HepG2 (cell line): ENCODE results near the gene DDX28.

Source experiments
- CREM ChIP-seq, 2 experiments: sonication (generic) in 1 of 2; formaldehyde crosslinking in 1 of 2; IDR thresholded peaks; 2 replicates each; pipeline versions ENCODE4 v1.4.0 to v1.6.1; 2016 to 2020; ENCODE audit warnings: antibody characterized with exemption in 1 of 2, mild to moderate bottlenecking in 1 of 2, missing genetic modification reagents in 1 of 2
- FOXK2 ChIP-seq: fragments of 450-650 bp; IDR thresholded peaks from 2 replicates; pipeline ENCODE4 v1.6.1; 2016
- JUNB ChIP-seq: sonication (generic); formaldehyde crosslinking; IDR thresholded peaks from 2 replicates; pipeline ENCODE4 v1.8.0; 2022; ENCODE audit warnings: missing genetic modification reagents, mild to moderate bottlenecking, borderline replicate concordance
- NFYB ChIP-seq: sonication (generic); formaldehyde crosslinking; IDR thresholded peaks from 2 replicates; pipeline ENCODE4 v1.4.0; 2020; ENCODE audit warnings: missing genetic modification reagents
- POLR2A ChIP-seq, 2 experiments: IDR thresholded peaks; 2 replicates each; pipeline ENCODE4 v1.6.1; 2011; ENCODE audit warnings: low read depth in 2 of 2, low read length in 2 of 2, mild to moderate bottlenecking in 1 of 2, moderate library complexity in 1 of 2; ENCODE audit not compliant: insufficient read depth in 1 of 2
- RARG ChIP-seq: sonication (generic); formaldehyde crosslinking; IDR thresholded peaks from 2 replicates; pipeline ENCODE4 v1.4.0; 2020; ENCODE audit warnings: low read depth, mild to moderate bottlenecking, missing genetic modification reagents
- RFX5 ChIP-seq: IDR thresholded peaks from 2 replicates; pipeline ENCODE4 v1.6.1; 2011; ENCODE audit warnings: low read depth, low read length, improper control_type of control experiment
- SMARCC2 ChIP-seq: fragments of 450-650 bp; IDR thresholded peaks from 2 replicates; pipeline ENCODE4 v1.6.1; 2017; ENCODE audit warnings: antibody characterized with exemption, mild to moderate bottlenecking
- TF ChIP-seq, protein P1 (sequence below): sonication (generic); formaldehyde crosslinking; IDR thresholded peaks from 2 replicates; pipeline ENCODE4 v1.4.0; 2020; ENCODE audit warnings: missing genetic modification reagents
- TF ChIP-seq, protein P2 (sequence below), 2 experiments: sonication (generic) in 1 of 2; formaldehyde crosslinking in 1 of 2; IDR thresholded peaks; 2 replicates each; pipeline versions ENCODE4 v1.5.1 to v1.6.1; 2011 to 2020; ENCODE audit warnings: borderline replicate concordance in 1 of 2, low read depth in 1 of 2, low read length in 1 of 2, mild to moderate bottlenecking in 1 of 2, missing genetic modification reagents in 1 of 2, moderate library complexity in 1 of 2
- TF ChIP-seq, protein P3 (sequence below): sonication (generic); formaldehyde crosslinking; IDR thresholded peaks from 2 replicates; pipeline ENCODE4 v1.4.0; 2020; ENCODE audit warnings: missing genetic modification reagents

DNA sequence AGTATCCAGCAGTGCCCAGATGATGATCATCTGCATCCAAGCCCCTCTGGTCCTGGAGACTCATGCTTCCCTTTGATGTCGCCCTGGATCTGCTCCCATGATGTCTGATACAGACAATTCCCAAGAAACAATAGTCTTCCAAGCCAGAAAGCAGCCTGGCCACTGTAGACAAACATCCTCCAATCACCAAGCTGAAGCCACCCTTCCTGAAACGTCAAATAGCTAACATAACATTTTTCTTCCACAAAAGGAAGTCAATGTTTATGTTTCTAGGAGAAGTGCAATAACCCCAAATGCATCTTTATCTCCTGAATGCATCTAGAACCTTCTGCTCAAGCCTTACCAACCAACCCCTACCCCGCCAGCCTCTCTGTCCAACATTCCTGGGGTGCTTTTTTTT, 22.6 kb downstream of the DDX28 start:
- TF ChIP-seq, protein P1, sequence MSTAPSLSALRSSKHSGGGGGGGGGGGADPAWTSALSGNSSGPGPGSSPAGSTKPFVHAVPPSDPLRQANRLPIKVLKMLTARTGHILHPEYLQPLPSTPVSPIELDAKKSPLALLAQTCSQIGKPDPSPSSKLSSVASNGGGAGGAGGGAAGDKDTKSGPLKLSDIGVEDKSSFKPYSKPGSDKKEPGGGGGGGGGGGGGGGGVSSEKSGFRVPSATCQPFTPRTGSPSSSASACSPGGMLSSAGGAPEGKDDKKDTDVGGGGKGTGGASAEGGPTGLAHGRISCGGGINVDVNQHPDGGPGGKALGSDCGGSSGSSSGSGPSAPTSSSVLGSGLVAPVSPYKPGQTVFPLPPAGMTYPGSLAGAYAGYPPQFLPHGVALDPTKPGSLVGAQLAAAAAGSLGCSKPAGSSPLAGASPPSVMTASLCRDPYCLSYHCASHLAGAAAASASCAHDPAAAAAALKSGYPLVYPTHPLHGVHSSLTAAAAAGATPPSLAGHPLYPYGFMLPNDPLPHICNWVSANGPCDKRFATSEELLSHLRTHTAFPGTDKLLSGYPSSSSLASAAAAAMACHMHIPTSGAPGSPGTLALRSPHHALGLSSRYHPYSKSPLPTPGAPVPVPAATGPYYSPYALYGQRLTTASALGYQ (CRISPR knock-in tag), result no peak
- TF ChIP-seq, protein P2, sequence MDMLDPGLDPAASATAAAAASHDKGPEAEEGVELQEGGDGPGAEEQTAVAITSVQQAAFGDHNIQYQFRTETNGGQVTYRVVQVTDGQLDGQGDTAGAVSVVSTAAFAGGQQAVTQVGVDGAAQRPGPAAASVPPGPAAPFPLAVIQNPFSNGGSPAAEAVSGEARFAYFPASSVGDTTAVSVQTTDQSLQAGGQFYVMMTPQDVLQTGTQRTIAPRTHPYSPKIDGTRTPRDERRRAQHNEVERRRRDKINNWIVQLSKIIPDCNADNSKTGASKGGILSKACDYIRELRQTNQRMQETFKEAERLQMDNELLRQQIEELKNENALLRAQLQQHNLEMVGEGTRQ (IDR thresholded peaks at IDR 0.05; ENCODE audit: low read depth, low read length), result no peak
- TF ChIP-seq, protein P2 (CRISPR knock-in tag; IDR thresholded peaks at IDR 0.05; ENCODE audit: borderline replicate concordance), result no peak
- no peak for TF ChIP-seq JUNB (CRISPR knock-in tag)
- TF ChIP-seq POLR2A (IDR thresholded peaks at IDR 0.05; ENCODE audit: insufficient read depth in 1 of 2, low read depth in 2 of 2, low read length in 2 of 2), result no peak
- TF ChIP-seq RFX5, result no peak
- TF ChIP-seq SMARCC2, result no peak
- TF ChIP-seq NFYB, result no peak
- TF ChIP-seq RARG (CRISPR knock-in tag), result no peak
- TF ChIP-seq, protein P3, sequence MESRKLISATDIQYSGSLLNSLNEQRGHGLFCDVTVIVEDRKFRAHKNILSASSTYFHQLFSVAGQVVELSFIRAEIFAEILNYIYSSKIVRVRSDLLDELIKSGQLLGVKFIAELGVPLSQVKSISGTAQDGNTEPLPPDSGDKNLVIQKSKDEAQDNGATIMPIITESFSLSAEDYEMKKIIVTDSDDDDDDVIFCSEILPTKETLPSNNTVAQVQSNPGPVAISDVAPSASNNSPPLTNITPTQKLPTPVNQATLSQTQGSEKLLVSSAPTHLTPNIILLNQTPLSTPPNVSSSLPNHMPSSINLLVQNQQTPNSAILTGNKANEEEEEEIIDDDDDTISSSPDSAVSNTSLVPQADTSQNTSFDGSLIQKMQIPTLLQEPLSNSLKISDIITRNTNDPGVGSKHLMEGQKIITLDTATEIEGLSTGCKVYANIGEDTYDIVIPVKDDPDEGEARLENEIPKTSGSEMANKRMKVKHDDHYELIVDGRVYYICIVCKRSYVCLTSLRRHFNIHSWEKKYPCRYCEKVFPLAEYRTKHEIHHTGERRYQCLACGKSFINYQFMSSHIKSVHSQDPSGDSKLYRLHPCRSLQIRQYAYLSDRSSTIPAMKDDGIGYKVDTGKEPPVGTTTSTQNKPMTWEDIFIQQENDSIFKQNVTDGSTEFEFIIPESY (CRISPR knock-in tag), result no peak
- no peak for TF ChIP-seq FOXK2
- TF ChIP-seq CREM (IDR thresholded peaks at IDR 0.05), result no peak
- TF ChIP-seq CREM (CRISPR knock-in tag; IDR thresholded peaks at IDR 0.05), result no peak
